ENCODE measurements around the gene TRAPPC1.
A peak's percentile ranks its signal among the peaks of the same experiment; 100 is the strongest.

GRCh38 chr17:7885367-7886226 lies 46.1 kb downstream of the TRAPPC1 start:
- TF ChIP-seq MXI1 (IDR thresholded peaks at IDR 0.05; ENCODE audit: borderline replicate concordance, low read depth, low read length) = no peak
- no peak for TF ChIP-seq MAFK (IDR thresholded peaks at IDR 0.05; ENCODE audit: low read depth, low read length)
- no peak for TF ChIP-seq NFE2L2 (IDR thresholded peaks at IDR 0.05; ENCODE audit: low read depth, low read length)
- TF ChIP-seq CTCF (conservative IDR thresholded peaks at IDR 0.05; ENCODE audit: low read depth, low read length) = no peak
- TF ChIP-seq POLR2A (IDR thresholded peaks at IDR 0.05; ENCODE audit: low read depth, low read length) = no peak
- no peak for TF ChIP-seq CEBPB (IDR thresholded peaks at IDR 0.05; ENCODE audit: low read depth, low read length)
- TF ChIP-seq MAZ (IDR thresholded peaks at IDR 0.05; ENCODE audit: borderline replicate concordance, low read depth, low read length) = 0 out of 2 replicates have a peak, but pooled peaks have one; percentile 16
- TF ChIP-seq USF2 (IDR thresholded peaks at IDR 0.05; ENCODE audit: low read depth, low read length) = no peak
- no peak for TF ChIP-seq CHD1 (IDR thresholded peaks at IDR 0.05; ENCODE audit: low read depth, low read length)
- TF ChIP-seq BHLHE40 (IDR thresholded peaks at IDR 0.05; ENCODE audit: low read depth, low read length) = no peak

Measured in IMR-90 (cell line).